Measurements from ENCODE around the gene CREB1. TPM values are rescaled to one million over a fixed set of nuclear protein-coding genes. Genes with fewer than 3 reads are reported as not detected.

Gene CREB1
- total RNA-seq, 2 donors from 2014 or later, result 17.9 to 20.1 TPM

DNA sequence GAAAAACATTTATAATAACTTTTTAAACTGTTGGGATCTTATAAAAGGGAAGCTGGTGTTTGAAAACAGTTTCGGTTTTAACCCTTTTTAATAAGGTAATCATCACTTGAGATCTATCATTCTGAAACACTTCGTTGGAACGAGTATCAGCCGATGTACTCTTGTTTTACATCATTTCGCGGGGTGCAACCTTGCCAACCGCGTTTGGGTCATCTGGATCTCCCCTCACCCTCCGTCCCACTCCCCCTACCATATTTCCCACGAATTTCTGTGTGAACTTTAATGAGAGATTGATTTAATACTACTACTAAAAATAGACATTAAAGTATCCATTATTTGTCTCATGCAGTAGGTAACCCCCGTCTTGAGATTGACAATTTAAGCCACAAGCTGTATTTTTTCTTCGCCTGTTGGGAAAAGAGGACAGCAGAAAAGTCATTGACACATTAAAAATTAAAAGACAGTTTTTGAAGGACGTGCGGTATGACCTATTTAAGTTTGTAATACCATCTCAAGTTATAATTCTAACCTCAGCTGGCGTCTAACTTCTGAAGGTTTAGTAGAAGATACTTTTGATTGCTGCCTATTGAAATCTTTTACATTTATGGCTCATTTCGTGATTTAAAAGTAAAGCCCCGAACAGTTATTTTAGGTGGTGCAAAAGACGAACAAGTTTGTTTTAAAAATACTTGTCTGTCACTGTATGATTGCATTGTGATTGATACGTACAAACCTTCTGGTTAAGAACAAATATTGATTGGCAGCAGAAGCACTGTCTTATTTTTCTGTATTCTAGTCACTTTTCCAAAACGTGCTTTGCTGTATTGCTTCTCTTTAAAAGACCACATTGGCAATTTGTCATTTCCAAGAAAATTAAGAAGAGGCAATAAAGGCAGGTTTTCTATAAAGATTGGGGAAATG is 1.5 kb downstream of the CREB1 start:
- 3% methylated on average over 20 of the region's 20 CpGs for WGBS, 2 donors
- no peak for TF ChIP-seq POLR2A (IDR thresholded peaks at IDR 0.05)
- TF ChIP-seq, protein P1, sequence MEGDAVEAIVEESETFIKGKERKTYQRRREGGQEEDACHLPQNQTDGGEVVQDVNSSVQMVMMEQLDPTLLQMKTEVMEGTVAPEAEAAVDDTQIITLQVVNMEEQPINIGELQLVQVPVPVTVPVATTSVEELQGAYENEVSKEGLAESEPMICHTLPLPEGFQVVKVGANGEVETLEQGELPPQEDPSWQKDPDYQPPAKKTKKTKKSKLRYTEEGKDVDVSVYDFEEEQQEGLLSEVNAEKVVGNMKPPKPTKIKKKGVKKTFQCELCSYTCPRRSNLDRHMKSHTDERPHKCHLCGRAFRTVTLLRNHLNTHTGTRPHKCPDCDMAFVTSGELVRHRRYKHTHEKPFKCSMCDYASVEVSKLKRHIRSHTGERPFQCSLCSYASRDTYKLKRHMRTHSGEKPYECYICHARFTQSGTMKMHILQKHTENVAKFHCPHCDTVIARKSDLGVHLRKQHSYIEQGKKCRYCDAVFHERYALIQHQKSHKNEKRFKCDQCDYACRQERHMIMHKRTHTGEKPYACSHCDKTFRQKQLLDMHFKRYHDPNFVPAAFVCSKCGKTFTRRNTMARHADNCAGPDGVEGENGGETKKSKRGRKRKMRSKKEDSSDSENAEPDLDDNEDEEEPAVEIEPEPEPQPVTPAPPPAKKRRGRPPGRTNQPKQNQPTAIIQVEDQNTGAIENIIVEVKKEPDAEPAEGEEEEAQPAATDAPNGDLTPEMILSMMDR (IDR thresholded peaks at IDR 0.05), result no peak
- Histone ChIP-seq H3K27me3 (no peaks in the 10 kb centered on the region), H3K4me1 (peaks cover 43% of the 10 kb centered on the region), H3K27ac (peak overlapping the region in 3 of 4 donors; percentile 86 to 98 (median 94)), H3K9me3 (no peaks in the 10 kb centered on the region), H3K4me3 (peak overlapping the region; percentile 19 to 55), H3K36me3 (replicated peaks in 1 of 2; ENCODE audit: insufficient read depth in 1 of 2, low read depth in 2 of 2) (no peaks in the 10 kb centered on the region)
- ATAC-seq (no peak), DNase-seq (no peak)
- intact Hi-C loops (cut with DNase I), result no loop called here

DNA sequence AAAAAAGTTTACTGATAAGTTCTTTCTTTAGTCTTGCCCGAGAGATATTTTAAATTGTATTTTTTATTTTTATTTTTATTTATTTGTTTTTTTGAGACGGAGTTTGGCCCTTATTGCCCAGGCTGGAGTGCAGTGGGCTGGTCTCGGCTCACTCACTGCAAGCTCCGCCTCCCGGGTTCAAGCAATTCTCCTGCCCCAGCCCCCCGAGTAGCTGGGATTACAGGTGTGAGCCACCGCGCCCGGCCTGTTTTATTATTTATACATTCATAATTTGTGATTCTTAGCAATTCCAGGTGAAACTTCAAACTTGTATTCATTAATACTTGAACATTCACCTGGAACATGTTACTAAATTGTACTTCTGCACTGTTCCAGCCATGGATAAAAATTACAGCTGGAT is 2.9 kb downstream of the CREB1 start:
- peak overlapping the region in 1 of 4 donors; percentile 9 for H3K27ac ChIP-seq
- intact Hi-C loops (cut with DNase I), result no loop called here
- peaks cover 43% of the 10 kb centered on the region for H3K4me1 ChIP-seq

DNA sequence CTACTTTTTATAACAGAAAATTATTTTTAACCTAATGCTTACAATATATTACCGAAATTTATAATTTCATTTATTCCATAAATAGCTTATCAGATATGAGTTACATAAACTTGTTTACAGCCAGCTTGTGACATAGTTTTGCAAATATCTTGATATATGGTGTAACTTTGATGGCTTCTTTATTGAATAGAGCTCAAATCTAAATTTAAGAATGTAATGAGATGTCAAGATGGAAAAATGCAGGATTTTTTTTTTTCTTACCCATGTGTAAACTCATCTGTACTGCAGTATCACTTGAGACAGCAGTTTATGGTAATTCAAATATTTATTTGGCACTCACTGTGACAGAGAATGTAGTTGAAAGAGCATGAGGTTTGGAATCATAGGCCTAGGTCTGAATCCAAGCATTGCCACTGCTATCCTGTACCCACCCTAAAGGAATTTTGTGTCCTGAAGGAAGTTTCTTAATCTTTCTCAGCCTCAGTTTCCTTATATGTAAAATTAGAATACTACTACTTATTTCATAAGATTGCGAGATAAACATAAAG is 3.8 kb downstream of the CREB1 start:
- intact Hi-C loops (cut with DNase I), result no loop called here
- ATAC-seq, result no peak
- peaks cover 42% of the 10 kb centered on the region for H3K4me1 ChIP-seq

More for the DNA sequence above, 2.9 kb downstream of the CREB1 start:
- TF ChIP-seq, protein P1 (IDR thresholded peaks at IDR 0.05), result no peak
- TF ChIP-seq POLR2A (IDR thresholded peaks at IDR 0.05), result no peak
- 84 to 90% methylated on average over 9 of the region's 9 CpGs for WGBS, 2 donors
- no peak for ATAC-seq
- Histone ChIP-seq H3K27me3 (no peaks in the 10 kb centered on the region), H3K9me3 (no peaks in the 10 kb centered on the region), H3K36me3 (replicated peaks in 1 of 2; ENCODE audit: insufficient read depth in 1 of 2, low read depth in 2 of 2) (no peaks in the 10 kb centered on the region), H3K4me3 (no peak overlapping the region)
- no peak for DNase-seq

DNA sequence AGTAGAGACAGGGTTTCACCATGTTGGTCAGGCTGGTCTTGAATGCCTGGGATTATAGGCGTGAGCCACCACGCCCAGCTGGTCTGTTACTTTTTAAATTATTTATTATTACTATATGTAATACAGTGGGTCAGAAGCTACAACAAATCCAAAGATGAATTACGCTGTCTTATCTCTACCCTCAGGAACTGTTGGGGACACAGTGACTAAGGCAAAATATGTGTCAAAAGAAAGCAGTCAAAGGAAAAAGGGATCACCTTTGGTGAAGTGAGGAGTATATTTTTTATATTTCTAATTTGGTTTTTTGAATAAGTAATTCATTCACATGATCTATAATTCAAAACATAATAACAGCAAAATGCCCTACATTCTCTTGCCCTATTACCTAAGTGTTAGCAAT is 4.7 kb downstream of the CREB1 start:
- TF ChIP-seq, protein P1 (IDR thresholded peaks at IDR 0.05), result no peak
- 83 to 90% methylated on average over 3 of the region's 3 CpGs for WGBS, 2 donors
- H3K4me1 ChIP-seq, result peaks cover 36% of the 10 kb centered on the region
- DNase-seq, result no peak
- no peak for ATAC-seq
- no peak overlapping the region for H3K27ac ChIP-seq
- H3K27me3 ChIP-seq, result no peaks in the 10 kb centered on the region
- H3K36me3 ChIP-seq (replicated peaks in 1 of 2; ENCODE audit: insufficient read depth in 1 of 2, low read depth in 2 of 2), result no peaks in the 10 kb centered on the region
- intact Hi-C loops (cut with DNase I), result no loop called here
- H3K9me3 ChIP-seq, result no peaks in the 10 kb centered on the region
- H3K4me3 ChIP-seq, result no peak overlapping the region

More for the DNA sequence above, 3.8 kb downstream of the CREB1 start:
- Histone ChIP-seq H3K27me3 (no peaks in the 10 kb centered on the region), H3K9me3 (no peaks in the 10 kb centered on the region), H3K36me3 (replicated peaks in 1 of 2; ENCODE audit: insufficient read depth in 1 of 2, low read depth in 2 of 2) (no peaks in the 10 kb centered on the region), H3K4me3 (no peak overlapping the region), H3K27ac (peak overlapping the region in 1 of 4 donors; percentile 9)
- 48 to 54% methylated on average over 2 of the region's 2 CpGs for WGBS, 2 donors
- TF ChIP-seq, protein P1 (IDR thresholded peaks at IDR 0.05), result no peak
- no peak for TF ChIP-seq POLR2A (IDR thresholded peaks at IDR 0.05)
- no peak for DNase-seq

Measured in body of pancreas (tissue), 4 donors.